GM12878 (cell line): ENCODE data around the gene TMEM37. TPM values are rescaled to one million over a fixed set of nuclear protein-coding genes. Genes with fewer than 3 reads are reported as not detected.

Experiments
- ATAC-seq: fragments of 200-7000 bp; cut with Tn5 transposase; 3 replicates; pipeline ENCODE4 v1.9.1; 2020; ENCODE audit warnings: mild to moderate bottlenecking, moderate library complexity
- BruUV-seq: library from RNA; stranded (reverse); fragments of 400-500 nt; replicated peaks from 2 replicates; lab custom pipeline; 2021; lab: Mats Ljungman, UMichigan
- CTCF ChIA-PET: fragments of 300-600 bp; sonication (Branson Sonifier 250); formaldehyde crosslinking; extraction: SDS; loops from one replicate; lab custom pipeline; 2021; ENCODE audit warnings: inconsistent platforms; lab: Yijun Ruan, JAX
- POLR2A ChIA-PET: fragments of 350-600 bp; formaldehyde crosslinking; extraction: SDS; loops from one replicate; lab custom pipeline; 2021; ENCODE audit warnings: inconsistent platforms; lab: Charles Lee
- RAD21 ChIA-PET: fragments of 300-600 bp; sonication (Branson Sonifier 250); formaldehyde crosslinking; loops from one replicate; lab custom pipeline; 2023; ENCODE audit warnings: antibody characterized with exemption; ENCODE audit not compliant: unreplicated experiment; lab: Charles Lee
- SMC1A ChIA-PET: fragments of 300-600 bp; sonication (Branson Sonifier 250); formaldehyde crosslinking; loops from one replicate; lab custom pipeline; 2023; ENCODE audit not compliant: unreplicated experiment, uncharacterized antibody; lab: Charles Lee
- DNase-seq: peaks from one replicate; pipeline ENCODE4 v3.0.0-alpha.2; 2011; ENCODE audit warnings: low read depth, low spot score
- FAIRE-seq: peaks from 3 replicates; lab custom pipeline; 2011; peaks lifted over from hg19 to GRCh38; lab: Jason Lieb, UNC
- H2AFZ ChIP-seq: 2 replicates; pipeline ENCODE4 v1.6.0; 2011; ENCODE audit warnings: low read depth, low read length, control low read depth; ENCODE audit not compliant: control insufficient read depth
- H3K27ac ChIP-seq: 2 replicates; pipeline ENCODE4 v1.5.1; 2011; ENCODE audit warnings: control low read depth; ENCODE audit not compliant: control insufficient read depth, insufficient read depth
- H3K27me3 ChIP-seq, 2 experiments: replicated peaks in 1 of 2; 2 replicates each; pipeline versions ENCODE4 v1.6.0 to v1.6.1; 2011; ENCODE audit warnings: low read length in 1 of 2; ENCODE audit not compliant: control insufficient read depth in 2 of 2, insufficient read depth in 2 of 2
- H3K36me3 ChIP-seq, 2 experiments: 2 replicates each; pipeline ENCODE4 v1.5.1; 2011; ENCODE audit warnings: low read length in 1 of 2; ENCODE audit not compliant: control insufficient read depth in 2 of 2, insufficient read depth in 2 of 2
- H3K4me1 ChIP-seq: 2 replicates; pipeline ENCODE4 v1.6.1; 2011; ENCODE audit warnings: mild to moderate bottlenecking, low read length, moderate library complexity, mixed read lengths; ENCODE audit not compliant: control insufficient read depth, insufficient read depth
- H3K4me2 ChIP-seq: 2 replicates; pipeline ENCODE4 v1.6.0; 2011; ENCODE audit warnings: control low read depth; ENCODE audit not compliant: control insufficient read depth, insufficient read depth
- H3K4me3 ChIP-seq: fragments of 200-600 bp; sonication (generic); 2 replicates; pipeline ENCODE4 v1.5.1; 2016
- H3K79me2 ChIP-seq: 2 replicates; pipeline ENCODE4 v1.6.0; 2011; ENCODE audit warnings: low read length; ENCODE audit not compliant: control insufficient read depth, insufficient read depth
- H3K9ac ChIP-seq: 2 replicates; pipeline ENCODE4 v1.8.0; 2011; ENCODE audit warnings: low read length, control low read depth, mixed read lengths; ENCODE audit not compliant: control insufficient read depth, insufficient read depth
- H3K9me3 ChIP-seq: replicated peaks from 3 replicates; pipeline ENCODE4 v1.5.1; 2011; ENCODE audit warnings: mild to moderate bottlenecking, low read length; ENCODE audit not compliant: control insufficient read depth, insufficient read depth
- H4K20me1 ChIP-seq: 2 replicates; pipeline ENCODE4 v1.6.0; 2011; ENCODE audit not compliant: control insufficient read depth, insufficient read depth
- CBX3 ChIP-seq: fragments of 200-600 bp; sonication (generic); IDR thresholded peaks from 2 replicates; pipeline ENCODE4 v1.6.1; 2016; ENCODE audit warnings: low read depth, borderline replicate concordance
- CHD2 ChIP-seq: IDR thresholded peaks from 2 replicates; pipeline ENCODE4 v1.6.1; 2011; ENCODE audit warnings: low read depth, low read length, improper control_type of control experiment, borderline replicate concordance
- E4F1 ChIP-seq: fragments of 450-650 bp; IDR thresholded peaks from 2 replicates; pipeline ENCODE4 v1.6.1; 2018; ENCODE audit warnings: borderline replicate concordance, mild to moderate bottlenecking; ENCODE audit not compliant: partially characterized antibody
- FOXM1 ChIP-seq: IDR thresholded peaks from 2 replicates; pipeline ENCODE4 v1.6.1; 2012; ENCODE audit warnings: low read depth, mild to moderate bottlenecking, inconsistent platforms, low read length, moderate library complexity
- IRF4 ChIP-seq: IDR thresholded peaks from 2 replicates; pipeline ENCODE4 v1.6.1; 2011; ENCODE audit warnings: low read depth, low read length
- KAT2A ChIP-seq: conservative IDR thresholded peaks from 2 replicates; pipeline ENCODE4 v1.6.1; 2011; ENCODE audit warnings: low read depth, low read length; ENCODE audit not compliant: control insufficient read depth
- NR2C2 ChIP-seq: IDR thresholded peaks from 2 replicates; pipeline ENCODE4 v1.6.1; 2011; ENCODE audit warnings: borderline replicate concordance, low read depth; ENCODE audit not compliant: control insufficient read depth, insufficient read length
- RELA ChIP-seq: fragments of 450-650 bp; IDR thresholded peaks from 2 replicates; pipeline ENCODE4 v1.8.0; 2014; ENCODE audit warnings: borderline replicate concordance; ENCODE audit not compliant: partially characterized antibody
- RFX5 ChIP-seq: IDR thresholded peaks from 2 replicates; pipeline ENCODE4 v1.6.1; 2011; ENCODE audit warnings: low read depth, low read length, improper control_type of control experiment
- TCF12 ChIP-seq: IDR thresholded peaks from 2 replicates; pipeline ENCODE4 v1.6.1; 2011; ENCODE audit warnings: low read depth, mild to moderate bottlenecking, low read length
- WGBS: methylation state at CpG from one replicate; pipeline ENCODE4 v1.1.6; 2016; ENCODE audit warnings: low lambda C conversion rate; ENCODE audit not compliant: insufficient replicate concordance, insufficient coverage; ENCODE audit errors: missing lambda C conversion rate; 5-methylcytosine and 5-hydroxymethylcytosine counted together
- in situ Hi-C: fragments of 300-500 bp; cut with MboI; formaldehyde crosslinking; loops from 9 replicates; pipeline ENCODE4 v1.14.3; 2018; ENCODE audit warnings: mixed read lengths
- intact Hi-C: fragments of 100-400 bp; cut with micrococcal nuclease; formaldehyde crosslinking; loops from one replicate; pipeline ENCODE4 v1.14.2; 2022; ENCODE audit not compliant: unreplicated experiment
- polyA plus RNA-seq, 11 experiments: library from polyadenylated mRNA; depleted of rRNA in 4 of 11; unstranded in 6 of 11; stranded (reverse) in 5 of 11; fragments of >200 nt; fragmentation: Nextera tagmentation in 4 of 11; fragmentation: Illumina TruSeq in 1 of 11; extraction: Ambion mirVana in 4 of 11; extraction: Trizol in 1 of 11; gene quantifications; 1 replicate in 1 of 11; 2 replicates in 10 of 11; pipeline versions ENCODE4 v1.2.1 to v1.2.3, GENCODE V29; 2011 to 2016; ENCODE audit warnings: inconsistent platforms in 2 of 11, missing spikeins in 2 of 11, low read depth in 1 of 11
- total RNA-seq, 4 experiments: library from RNA; depleted of rRNA in 3 of 4; stranded (reverse); fragments of >200 nt in 3 of 4; fragmentation: Illumina TruSeq in 1 of 4; extraction: Trizol in 1 of 4; gene quantifications; 2 replicates each; pipeline versions ENCODE4 v1.2.1 to v1.2.3, GENCODE V29; 2013 to 2021
- TF ChIP-seq, protein P1 (sequence below): IDR thresholded peaks from 2 replicates; pipeline ENCODE4 v1.6.1; 2011; ENCODE audit warnings: low read depth, mild to moderate bottlenecking, low read length, moderate library complexity, borderline replicate concordance; ENCODE audit errors: extremely low read depth

TMEM37 gene
- total and polyA plus RNA-seq, 10 of the 15 experiments (the other 5 are each of a cell fraction or from before 2014, with no cell fraction given), result 0.07 to 0.67 (median 0.24) TPM; not detected in 3

GRCh38 chr2:119421304-119421703, 10.3 kb upstream of the TMEM37 start:
- FAIRE-seq (no peak), ATAC-seq (no peak)
- H3K9me3 ChIP-seq, result peaks cover 3% of the 10 kb centered on the region; the same call in 2 of the 3 replicates
- H3K27me3 ChIP-seq, result 0 out of 4 replicates have a peak, but pooled peaks cover 0 to 2% of the 10 kb centered on the region in 2 experiments
- ChIA-PET RAD21 (no interaction called here), CTCF (interaction anchor here (1.4 kb wide), 1 partner anchor 55 kb away, joined by 5 read pairs; no protein-coding TSS in a partner anchor), SMC1A (interaction anchor here (1.0 to 1.1 kb wide), 2 partner anchors 11 to 24 kb away, joined by 3 to 4 read pairs; no protein-coding TSS in a partner anchor)
- H4K20me1 ChIP-seq, result no peaks in the 10 kb centered on the region
- H3K79me2 ChIP-seq, result no peaks in the 10 kb centered on the region
- no peaks in the 10 kb centered on the region for H3K4me1 ChIP-seq
- H3K4me3 ChIP-seq, result no peak overlapping the region
- no peak overlapping the region for H3K27ac ChIP-seq
- no peak for TF ChIP-seq RFX5
- TF ChIP-seq FOXM1, result no peak
- no peak for TF ChIP-seq E4F1
- TF ChIP-seq KAT2A, result no peak
- TF ChIP-seq, protein P1, sequence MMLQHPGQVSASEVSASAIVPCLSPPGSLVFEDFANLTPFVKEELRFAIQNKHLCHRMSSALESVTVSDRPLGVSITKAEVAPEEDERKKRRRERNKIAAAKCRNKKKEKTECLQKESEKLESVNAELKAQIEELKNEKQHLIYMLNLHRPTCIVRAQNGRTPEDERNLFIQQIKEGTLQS, result no peak
- no peak for TF ChIP-seq CBX3
- TF ChIP-seq CHD2, result no peak
- TF ChIP-seq IRF4, result no peak
- no peak for TF ChIP-seq TCF12
- TF ChIP-seq RELA, result no peak
- no peak for TF ChIP-seq NR2C2
- TF ChIP-seq, all 136 proteins: peak for 0
- intact Hi-C loops, result no loop called here
- no peak overlapping the region for H2AFZ ChIP-seq
- POLR2A ChIA-PET, result no interaction called here
- no peak overlapping the region for H3K4me2 ChIP-seq
- DNase-seq, result no peak
- H3K36me3 ChIP-seq, result no peaks in the 10 kb centered on the region
- BruUV-seq, result no TSS peak
- WGBS, result 25% methylated on average over 1 of the region's 1 CpG
- no peak overlapping the region for H3K9ac ChIP-seq
- in situ Hi-C loops, result no loop called here
